ENCODE results near the gene NVL.
A peak's percentile ranks its signal among the peaks of the same experiment; 100 is the strongest.

The NVL gene

DNA sequence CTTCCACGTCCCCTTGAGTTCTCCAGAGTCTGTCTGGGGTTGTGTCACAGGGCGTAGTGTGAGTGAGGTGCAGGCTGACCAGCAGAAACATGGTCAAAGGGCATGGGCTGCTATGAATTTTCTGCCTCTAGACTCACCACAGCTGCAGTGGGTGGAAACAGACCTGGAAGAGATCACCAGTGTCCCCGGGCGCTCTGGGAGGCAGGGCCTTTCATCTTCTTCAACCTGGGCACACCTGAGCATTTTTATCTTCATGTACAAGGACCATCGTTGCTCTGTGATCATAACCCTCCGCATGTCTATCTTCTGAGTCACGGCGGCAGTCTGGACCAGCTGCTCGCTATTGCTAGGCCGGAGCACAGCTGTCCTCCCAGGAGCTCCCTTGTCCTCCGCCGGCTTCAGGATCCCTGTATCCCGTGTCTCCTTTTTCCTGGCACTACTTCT lies 117.3 kb downstream of the NVL start:
- Histone ChIP-seq H3K36me3 (ENCODE audit: control insufficient read depth in 2 of 2, insufficient read depth in 1 of 2, low read length in 2 of 2) (no peaks in the 10 kb centered on the region), H3K4me1 (ENCODE audit: control insufficient read depth, insufficient read depth, low read length) (peaks cover 9% of the 10 kb centered on the region), H3K4me3 (ENCODE audit: low read depth, low read length) (no peak overlapping the region), H3K27ac (ENCODE audit: extremely low read depth, low read depth, low read length) (no peak overlapping the region), H3K9me3 (ENCODE audit: control insufficient read depth, insufficient read depth, low read depth, low read length) (no peaks in the 10 kb centered on the region)
- TF ChIP-seq BCL11A (tag by site-specific recombination; IDR thresholded peaks at IDR 0.05; ENCODE audit: low read depth) (no peak), ZNF23 (tag by site-specific recombination; IDR thresholded peaks at IDR 0.05; ENCODE audit: borderline replicate concordance) (no peak), IKZF3 (tag by site-specific recombination; IDR thresholded peaks at IDR 0.05) (0 out of 2 replicates have a peak, but pooled peaks have one; percentile 12), ZNF530 (tag by site-specific recombination; IDR thresholded peaks at IDR 0.05; ENCODE audit: low read depth) (no peak), PRDM10 (tag by site-specific recombination; IDR thresholded peaks at IDR 0.05) (no peak), MEIS1 (CRISPR knock-in tag; IDR thresholded peaks at IDR 0.05; ENCODE audit: borderline replicate concordance) (no peak)
- TF ChIP-seq, protein P1, sequence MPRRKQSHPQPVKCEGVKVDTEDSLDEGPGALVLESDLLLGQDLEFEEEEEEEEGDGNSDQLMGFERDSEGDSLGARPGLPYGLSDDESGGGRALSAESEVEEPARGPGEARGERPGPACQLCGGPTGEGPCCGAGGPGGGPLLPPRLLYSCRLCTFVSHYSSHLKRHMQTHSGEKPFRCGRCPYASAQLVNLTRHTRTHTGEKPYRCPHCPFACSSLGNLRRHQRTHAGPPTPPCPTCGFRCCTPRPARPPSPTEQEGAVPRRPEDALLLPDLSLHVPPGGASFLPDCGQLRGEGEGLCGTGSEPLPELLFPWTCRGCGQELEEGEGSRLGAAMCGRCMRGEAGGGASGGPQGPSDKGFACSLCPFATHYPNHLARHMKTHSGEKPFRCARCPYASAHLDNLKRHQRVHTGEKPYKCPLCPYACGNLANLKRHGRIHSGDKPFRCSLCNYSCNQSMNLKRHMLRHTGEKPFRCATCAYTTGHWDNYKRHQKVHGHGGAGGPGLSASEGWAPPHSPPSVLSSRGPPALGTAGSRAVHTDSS (tag by site-specific recombination; IDR thresholded peaks at IDR 0.05): no peak
- TF ChIP-seq, protein P2, sequence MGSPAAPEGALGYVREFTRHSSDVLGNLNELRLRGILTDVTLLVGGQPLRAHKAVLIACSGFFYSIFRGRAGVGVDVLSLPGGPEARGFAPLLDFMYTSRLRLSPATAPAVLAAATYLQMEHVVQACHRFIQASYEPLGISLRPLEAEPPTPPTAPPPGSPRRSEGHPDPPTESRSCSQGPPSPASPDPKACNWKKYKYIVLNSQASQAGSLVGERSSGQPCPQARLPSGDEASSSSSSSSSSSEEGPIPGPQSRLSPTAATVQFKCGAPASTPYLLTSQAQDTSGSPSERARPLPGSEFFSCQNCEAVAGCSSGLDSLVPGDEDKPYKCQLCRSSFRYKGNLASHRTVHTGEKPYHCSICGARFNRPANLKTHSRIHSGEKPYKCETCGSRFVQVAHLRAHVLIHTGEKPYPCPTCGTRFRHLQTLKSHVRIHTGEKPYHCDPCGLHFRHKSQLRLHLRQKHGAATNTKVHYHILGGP (tag by site-specific recombination; IDR thresholded peaks at IDR 0.05): no peak
- POLR2A ChIA-PET: interaction anchor here (0.6 kb wide), 2 partner anchors 11 to 36 kb away, joined by 5 to 6 read pairs; no protein-coding TSS in a partner anchor
- CTCF ChIA-PET: interaction anchor here (0.8 kb wide), 1 partner anchor 30 kb away, joined by 4 read pairs; no protein-coding TSS in a partner anchor

GRCh38 chr1:224211206-224211962 lies 118.6 kb downstream of the NVL start:
- POLR2A ChIA-PET: interaction anchor here (0.7 kb wide), 2 partner anchors 29 to 213 kb away, joined by 3 read pairs; no protein-coding TSS in a partner anchor
- H3K27ac ChIP-seq (ENCODE audit: extremely low read depth, low read depth, low read length): peak overlapping the region; percentile 28; the same call in 1 of the 2 replicates
- CTCF ChIA-PET: no interaction called here
- H3K9me3 ChIP-seq (ENCODE audit: control insufficient read depth, insufficient read depth, low read depth, low read length): no peaks in the 10 kb centered on the region
- H3K4me3 ChIP-seq (ENCODE audit: low read depth, low read length): no peak overlapping the region
- peaks cover 9% of the 10 kb centered on the region for H3K4me1 ChIP-seq (ENCODE audit: control insufficient read depth, insufficient read depth, low read length)
- no peaks in the 10 kb centered on the region for H3K36me3 ChIP-seq (ENCODE audit: control insufficient read depth in 2 of 2, insufficient read depth in 1 of 2, low read length in 2 of 2)
- TF ChIP-seq ZSCAN23 (tag by site-specific recombination; IDR thresholded peaks at IDR 0.05): no peak
- peak; percentile 76 for TF ChIP-seq ZEB2 (tag by site-specific recombination; IDR thresholded peaks at IDR 0.05)
- TF ChIP-seq ZNF561 (tag by site-specific recombination; IDR thresholded peaks at IDR 0.05; ENCODE audit: borderline replicate concordance): peak; percentile 90
- TF ChIP-seq ZNF610 (tag by site-specific recombination; IDR thresholded peaks at IDR 0.05; ENCODE audit: borderline replicate concordance): no peak
- peak; percentile 69 for TF ChIP-seq ZNF335 (tag by site-specific recombination; conservative IDR thresholded peaks at IDR 0.05)
- no peak for TF ChIP-seq ZNF777 (tag by site-specific recombination; IDR thresholded peaks at IDR 0.05; ENCODE audit: borderline replicate concordance)
- no peak for TF ChIP-seq ZNF639 (tag by site-specific recombination; IDR thresholded peaks at IDR 0.05)
- TF ChIP-seq ZNF670 (tag by site-specific recombination; IDR thresholded peaks at IDR 0.05; ENCODE audit: low read depth): no peak
- no peak for TF ChIP-seq ZNF645 (tag by site-specific recombination; IDR thresholded peaks at IDR 0.05)
- TF ChIP-seq ZNF214 (tag by site-specific recombination; IDR thresholded peaks at IDR 0.05; ENCODE audit: borderline replicate concordance): no peak; the same call in 1 of the 2 replicates
- no peak for TF ChIP-seq BCL11A (tag by site-specific recombination; IDR thresholded peaks at IDR 0.05; ENCODE audit: low read depth)
- TF ChIP-seq ZNF529 (tag by site-specific recombination; IDR thresholded peaks at IDR 0.05; ENCODE audit: insufficient replicate concordance): peak; percentile 77
- peak; percentile 70 for TF ChIP-seq KLF10 (tag by site-specific recombination; IDR thresholded peaks at IDR 0.05)
- TF ChIP-seq ZNF558 (tag by site-specific recombination; IDR thresholded peaks at IDR 0.05): no peak
- TF ChIP-seq, protein P3, sequence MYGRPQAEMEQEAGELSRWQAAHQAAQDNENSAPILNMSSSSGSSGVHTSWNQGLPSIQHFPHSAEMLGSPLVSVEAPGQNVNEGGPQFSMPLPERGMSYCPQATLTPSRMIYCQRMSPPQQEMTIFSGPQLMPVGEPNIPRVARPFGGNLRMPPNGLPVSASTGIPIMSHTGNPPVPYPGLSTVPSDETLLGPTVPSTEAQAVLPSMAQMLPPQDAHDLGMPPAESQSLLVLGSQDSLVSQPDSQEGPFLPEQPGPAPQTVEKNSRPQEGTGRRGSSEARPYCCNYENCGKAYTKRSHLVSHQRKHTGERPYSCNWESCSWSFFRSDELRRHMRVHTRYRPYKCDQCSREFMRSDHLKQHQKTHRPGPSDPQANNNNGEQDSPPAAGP (tag by site-specific recombination; IDR thresholded peaks at IDR 0.05): no peak
- TF ChIP-seq IKZF3 (tag by site-specific recombination; IDR thresholded peaks at IDR 0.05): 0 out of 2 replicates have a peak, but pooled peaks have one; percentile 12

Measured in HEK293 (cell line).